Activated CD4-positive, alpha-beta T cell treated with anti-CD3 and anti-CD28 coated beads for 48 hours (primary cell): ENCODE measurements around the gene HOXD9.

Source experiments
- DNase-seq: peaks from one replicate; pipeline ENCODE4 v3.0.0-alpha.2; 2020

HOXD9 gene

DNA sequence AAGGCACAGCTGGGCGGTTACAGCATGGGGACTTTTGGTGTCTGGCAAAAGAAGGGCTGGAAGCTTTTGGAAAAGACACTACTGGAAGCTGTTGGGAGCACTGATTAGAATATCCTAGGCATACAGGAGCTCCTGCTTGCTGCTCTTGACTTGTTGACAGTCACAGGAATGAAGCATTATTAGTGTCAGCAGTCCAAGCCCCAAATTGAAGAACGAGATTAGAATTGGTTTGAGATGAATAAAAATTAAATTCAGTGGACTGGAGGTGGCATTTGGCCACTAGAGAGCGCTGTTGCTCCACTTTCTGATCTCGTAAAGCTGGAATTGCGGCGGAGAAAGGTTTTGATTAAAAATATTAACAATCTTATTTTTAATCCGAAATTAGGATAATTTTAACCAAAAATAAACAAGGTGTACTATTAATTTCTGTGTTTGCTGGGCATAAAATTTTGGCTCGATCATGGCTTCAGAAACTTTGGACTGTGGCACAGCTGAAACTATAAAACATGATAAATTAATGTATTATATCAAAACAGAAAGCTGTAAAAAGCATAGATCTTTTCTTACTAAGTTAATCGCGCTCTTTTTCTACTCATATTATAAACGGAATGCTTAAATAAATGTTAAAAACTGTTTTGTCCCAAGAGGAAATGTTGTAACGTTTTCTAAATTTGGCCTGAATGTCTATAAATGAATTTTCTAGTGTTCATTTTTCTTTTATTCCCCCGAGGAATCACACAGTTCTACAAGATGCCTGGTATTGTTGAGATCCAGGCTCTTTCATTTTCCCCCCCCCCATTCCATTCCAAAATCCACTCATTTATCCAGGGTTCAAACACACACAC is 4.6 kb downstream of the HOXD9 start:
- peak; percentile 74 for DNase-seq

DNA sequence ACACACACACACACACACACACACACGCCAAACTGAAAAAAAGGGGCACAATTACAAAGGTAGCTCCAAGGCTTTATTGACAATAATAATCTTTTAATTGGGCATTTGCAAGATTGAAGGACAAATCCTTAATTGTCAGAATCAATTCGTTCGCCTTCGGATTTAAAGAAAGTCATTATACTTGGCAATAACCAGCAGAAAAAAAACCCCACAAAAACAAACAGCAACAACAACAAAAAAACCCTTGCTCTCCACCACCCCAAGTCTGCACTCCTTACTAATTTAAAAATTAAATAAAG is 5.2 kb downstream of the HOXD9 start:
- DNase-seq, result no peak

GRCh38 chr2:176128172-176128981 is 5.9 kb downstream of the HOXD9 start:
- no peak for DNase-seq

DNA sequence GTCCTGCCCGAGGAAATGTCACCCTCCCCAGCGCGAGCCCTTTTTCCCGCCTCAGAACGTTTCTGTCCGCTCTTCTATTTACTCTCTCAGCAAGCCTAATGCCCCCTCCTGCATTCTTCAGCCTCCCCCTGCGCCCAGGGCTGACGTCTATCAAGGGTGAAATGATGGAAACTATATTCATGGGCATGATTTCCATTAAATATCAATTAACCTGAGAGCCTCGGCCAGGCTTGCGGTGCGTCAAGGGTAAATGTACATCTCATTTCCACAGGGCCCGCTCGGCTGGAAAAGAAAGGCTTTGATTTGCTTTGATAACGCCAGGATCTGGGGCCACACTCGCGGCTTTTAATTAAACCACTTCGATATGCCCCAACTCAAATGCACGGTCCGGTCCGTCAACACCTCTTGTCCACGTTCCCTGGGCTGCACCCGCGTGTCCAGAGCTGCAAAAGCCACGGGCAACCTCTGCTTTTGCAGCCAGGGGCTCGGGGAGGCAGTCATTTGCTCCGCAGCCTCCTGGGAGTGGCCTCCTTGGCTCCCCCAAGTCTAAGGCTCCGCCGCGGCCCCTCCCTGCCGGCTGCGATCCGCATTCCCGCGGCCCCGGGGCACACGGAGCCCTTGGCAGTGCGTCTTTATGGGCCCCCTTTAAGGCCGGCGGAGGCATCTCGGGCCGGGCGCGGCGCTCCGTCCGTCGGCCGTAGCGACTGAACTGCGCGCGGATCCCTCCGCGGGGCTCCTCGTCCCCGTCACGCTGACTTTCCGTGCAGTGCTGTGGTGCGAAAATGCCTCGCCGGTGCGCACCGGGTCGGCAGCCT is 6.7 kb downstream of the HOXD9 start, which contains the start of gene HOXD8:
Gene HOXD8 (plus strand): TSS at position 724 of the 815 bp plus-strand sequence. CDS start 662 bp downstream, outside the sequence.
- DNase-seq, result no peak

GRCh38 chr2:176129813-176130146 is 7.3 kb downstream of the HOXD9 start:
- no peak for DNase-seq

GRCh38 chr2:176130147-176130956 is 7.8 kb downstream of the HOXD9 start:
- no peak for DNase-seq

- DNase-seq, result no peak
Measured at GRCh38 chr2:176130957-176131847, 8.7 kb downstream of the HOXD9 start.

DNA sequence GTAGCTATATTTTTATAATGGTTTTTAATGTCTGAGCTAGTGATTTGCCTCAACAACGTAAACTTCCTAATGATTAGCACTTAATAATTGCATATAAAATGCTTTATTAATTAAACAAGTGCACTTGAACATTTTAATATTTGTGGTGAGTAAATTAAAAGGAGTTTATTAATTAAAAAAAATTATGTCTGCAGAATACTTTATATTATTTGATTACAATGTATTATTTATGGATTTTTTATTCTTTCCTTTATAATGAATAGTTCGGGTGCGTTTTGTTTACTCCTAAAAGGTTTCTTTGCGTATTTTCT is 9.3 kb downstream of the HOXD9 start:
- no peak for DNase-seq

DNA sequence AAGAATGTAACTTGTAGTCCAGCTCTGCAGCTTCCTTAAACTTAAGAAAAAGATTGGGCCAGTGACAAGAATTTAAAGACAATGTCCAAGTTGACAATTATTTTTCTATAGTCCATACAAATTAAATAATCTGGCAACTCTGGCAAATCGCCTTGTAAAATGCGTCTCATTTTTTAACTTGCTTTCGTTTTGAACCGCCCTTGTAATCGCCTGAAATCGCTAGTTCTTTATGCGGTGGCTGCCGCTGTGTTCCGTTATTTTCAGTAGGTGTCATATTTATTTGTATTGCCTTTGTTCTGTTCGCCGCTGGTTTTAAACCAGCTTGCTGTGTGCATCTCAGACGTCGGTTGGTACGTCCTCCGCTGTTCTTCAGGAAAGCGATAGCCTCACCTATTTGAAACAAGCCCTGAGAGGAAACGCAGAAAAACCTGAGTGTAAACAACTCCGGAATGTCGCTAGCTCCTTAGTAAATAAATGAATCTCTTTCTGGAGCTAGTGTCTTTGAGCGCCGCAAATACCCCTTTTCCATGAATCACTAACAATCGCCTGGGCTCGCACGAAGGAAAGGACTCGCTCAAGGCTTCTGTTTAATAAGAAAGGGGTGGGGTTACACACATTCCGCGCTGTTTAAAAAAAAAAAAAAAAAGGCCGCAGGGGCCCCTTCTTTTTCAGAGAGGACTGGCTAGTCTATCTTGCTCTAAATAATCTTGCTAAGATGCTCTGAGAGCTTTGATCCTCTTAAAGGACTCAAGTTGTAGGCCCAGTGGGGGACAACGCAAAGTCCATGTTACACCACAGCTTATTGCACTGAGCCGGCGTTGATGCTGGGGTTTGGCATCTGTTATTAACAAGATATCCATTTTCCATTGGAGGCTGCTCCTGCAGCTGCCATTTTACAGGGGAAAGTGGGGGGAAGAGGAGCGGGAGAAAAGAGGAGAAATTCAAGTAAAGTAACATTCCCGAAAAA is 10.0 kb downstream of the HOXD9 start:
- no peak for DNase-seq

- no peak for DNase-seq
Measured at GRCh38 chr2:176133389-176133788, 10.9 kb downstream of the HOXD9 start.

- no peak for DNase-seq
Measured at GRCh38 chr2:176134035-176134434, 11.5 kb downstream of the HOXD9 start.

DNA sequence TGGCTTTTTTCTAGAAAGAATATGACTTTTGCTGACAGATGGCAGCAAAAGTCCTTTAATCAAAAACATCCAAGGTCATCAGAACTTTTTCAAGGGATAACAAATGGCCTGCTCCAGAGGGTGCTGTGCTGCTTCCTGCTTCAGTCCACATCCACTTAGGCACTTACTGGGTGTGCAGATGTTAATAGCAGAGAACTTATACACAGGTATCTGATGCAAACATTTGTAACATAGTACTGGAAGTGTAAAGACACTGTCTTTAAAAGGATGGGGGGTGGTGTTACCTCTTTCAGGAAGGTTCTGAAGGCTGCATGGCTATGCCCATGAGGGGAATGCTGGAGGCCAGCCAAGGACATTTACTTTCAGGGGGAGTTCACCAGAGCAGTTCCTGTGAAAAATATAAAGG is 12.5 kb downstream of the HOXD9 start:
- no peak for DNase-seq

DNA sequence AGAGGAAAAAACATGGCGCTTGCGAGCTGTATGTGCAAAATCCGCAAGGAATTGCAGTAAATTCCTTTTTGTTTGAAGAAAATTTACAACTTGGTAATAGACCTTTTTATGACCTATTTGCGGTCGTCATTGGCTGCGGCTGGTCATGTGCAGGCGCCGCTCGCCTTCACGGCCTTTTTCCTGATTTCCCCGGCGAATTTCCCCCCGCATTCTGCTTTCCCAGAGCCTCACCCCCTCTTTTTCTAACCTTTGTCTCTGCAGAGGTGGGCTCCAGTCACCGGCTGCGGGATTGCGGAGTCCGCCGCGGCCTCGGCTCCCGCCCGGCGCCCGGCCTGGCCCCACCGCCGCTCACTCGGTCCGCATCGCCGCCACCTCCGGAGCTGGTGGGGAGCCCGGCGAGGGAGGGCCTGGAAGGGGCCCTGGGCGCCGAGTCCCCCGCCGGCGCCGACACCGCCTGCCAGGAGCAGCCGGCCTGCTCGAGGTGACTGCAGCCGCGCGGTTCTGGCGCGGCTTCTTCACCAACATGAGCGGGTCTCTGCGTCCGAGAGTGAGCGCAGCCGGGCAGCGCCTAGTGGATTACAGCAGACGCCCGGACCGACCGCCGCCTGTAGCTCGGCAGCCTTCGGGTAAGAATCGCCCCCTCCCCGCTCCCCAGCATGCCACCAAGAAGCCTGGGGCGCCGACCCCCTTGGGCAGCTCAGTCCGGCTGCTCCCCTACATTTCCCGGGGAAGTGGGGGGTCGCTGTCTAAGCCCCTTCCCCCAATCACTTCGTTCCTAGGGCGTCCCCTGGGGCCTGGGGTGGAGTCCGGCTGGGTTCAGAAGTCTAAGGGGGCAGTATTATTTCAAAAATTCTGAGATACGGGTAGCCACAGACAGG is 14.1 kb downstream of the HOXD9 start:
- DNase-seq, result no peak

DNA sequence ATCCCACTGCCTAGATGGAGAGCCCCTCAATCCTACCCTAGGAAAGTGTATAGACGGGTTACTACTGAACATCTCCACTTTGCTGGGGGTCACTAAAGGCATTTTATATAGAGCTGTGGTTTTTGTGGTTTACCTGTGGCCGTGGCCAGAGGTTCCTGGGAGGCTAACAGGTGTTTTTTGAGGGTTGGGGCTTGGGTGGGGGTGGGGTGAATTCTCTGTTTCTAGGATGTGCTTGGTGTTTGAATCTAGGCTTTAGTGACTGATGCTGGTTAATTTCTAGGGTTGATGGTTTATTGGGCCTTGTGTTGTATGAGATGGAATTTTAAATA is 14.7 kb downstream of the HOXD9 start:
- no peak for DNase-seq

DNA sequence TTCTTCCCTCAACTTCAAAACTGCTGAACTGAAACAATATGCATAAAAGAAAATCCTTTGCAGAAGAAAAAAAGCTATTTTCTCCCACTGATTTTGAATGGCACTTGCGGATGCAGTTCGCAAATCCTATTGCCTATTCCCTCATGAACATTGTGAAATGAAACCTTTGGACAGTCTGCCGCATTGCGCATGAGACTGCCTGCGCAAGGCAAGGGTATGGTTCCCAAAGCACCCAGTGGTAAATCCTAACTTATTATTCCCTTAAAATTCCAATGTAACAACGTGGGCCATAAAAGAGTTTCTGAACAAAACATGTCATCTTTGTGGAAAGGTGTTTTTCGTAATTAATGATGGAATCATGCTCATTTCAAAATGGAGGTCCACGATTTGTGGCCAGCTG is 15.4 kb downstream of the HOXD9 start:
- DNase-seq, result no peak

GRCh38 chr2:176138526-176138922 is 16.0 kb downstream of the HOXD9 start:
- no peak for DNase-seq

DNA sequence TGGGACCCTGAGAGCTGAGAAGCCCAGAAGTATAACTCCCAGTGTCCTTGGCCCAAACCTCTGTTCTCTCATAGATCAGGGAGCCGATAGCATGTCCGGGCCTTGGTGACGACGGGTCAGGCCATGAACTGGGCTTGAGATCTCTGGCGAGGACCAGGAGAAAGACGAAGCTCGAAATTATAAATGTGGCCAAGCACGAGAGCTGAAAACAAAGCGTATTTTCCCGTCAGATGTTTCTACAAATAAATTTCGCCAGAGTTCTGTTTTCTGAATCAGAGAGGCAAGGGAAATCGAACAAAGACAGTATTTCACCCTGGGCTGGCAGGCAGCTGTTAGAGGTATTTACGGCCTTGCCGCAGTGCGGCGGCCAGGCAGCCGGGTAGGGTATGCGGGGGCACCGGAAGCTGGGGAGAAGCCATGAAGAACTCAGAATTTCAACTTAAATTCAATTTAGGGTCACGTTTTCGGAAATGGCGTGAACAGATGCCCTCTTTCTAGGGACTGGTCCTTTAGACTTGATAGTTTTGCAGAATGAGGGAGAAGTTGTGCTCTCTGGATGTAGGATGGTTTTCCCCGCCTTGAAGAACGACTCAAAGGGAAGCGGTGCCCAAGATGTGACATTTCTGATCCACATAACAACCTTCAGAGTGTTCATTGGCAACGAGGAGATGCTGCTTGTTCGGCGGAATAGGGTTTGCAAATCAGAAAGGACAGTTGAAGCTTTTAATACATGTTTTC is 16.6 kb downstream of the HOXD9 start:
- no peak for DNase-seq

DNA sequence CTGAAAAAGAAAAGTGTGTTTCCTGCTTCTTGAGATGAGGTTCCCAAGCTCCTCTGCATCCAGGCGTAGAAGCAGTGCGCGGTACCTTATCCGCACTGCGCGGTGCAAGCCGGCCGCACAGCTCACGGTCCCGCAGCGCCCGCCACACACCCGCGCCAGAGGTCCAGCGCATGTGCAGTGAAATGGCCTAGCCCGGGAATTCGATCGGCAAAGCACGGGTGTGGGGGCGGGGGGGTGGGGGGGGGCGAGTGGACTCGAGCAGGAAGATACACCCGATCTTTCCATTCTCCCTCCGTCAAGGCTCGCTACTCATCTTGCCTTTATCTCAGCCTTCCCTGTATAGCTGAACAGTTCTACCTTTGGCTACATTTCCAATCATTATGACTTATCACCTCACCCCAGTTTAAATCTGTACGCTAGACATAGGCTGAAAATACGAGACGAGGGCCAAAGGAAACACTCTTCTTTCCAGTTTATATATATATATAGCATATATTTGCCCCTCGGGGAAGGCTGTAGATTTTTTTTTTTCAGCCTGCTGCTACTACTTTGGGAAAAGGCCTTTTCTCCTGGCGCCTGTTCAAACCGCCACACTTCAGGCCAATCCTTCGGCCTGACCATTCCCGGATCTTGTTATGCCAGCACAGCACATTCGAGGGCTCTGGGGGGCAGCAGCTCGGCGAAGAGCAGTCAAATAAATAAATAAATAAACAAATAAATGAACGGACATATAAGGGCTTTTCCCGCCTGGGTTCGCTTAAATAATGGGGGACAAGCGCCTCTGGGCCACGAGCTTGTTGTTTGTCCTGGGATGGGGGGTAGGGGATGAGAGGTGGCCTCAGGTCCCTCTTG is 17.4 kb downstream of the HOXD9 start:
- no peak for DNase-seq
